ENCODE data around the gene KIAA0930.

DNA sequence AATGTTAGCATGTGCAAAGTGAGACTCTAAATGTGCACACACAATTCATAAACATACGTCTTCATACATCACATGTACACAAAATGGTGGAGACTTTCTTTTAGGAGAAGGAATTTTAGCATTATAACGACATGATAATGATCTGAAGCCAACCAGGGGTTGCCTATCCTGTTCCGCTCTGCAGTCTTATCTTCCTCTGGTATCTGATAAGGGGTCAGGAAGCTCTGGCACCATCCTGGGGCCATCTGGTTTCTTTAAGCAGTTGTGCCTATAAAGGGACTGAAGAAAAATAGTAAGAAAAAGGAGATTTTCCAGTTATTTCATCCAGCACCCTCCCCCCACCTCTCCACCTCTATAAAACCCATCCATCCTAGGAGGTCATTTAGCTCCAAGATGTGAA is 82.8 kb downstream of the KIAA0930 start:
- no peak for TF ChIP-seq POLR2A (IDR thresholded peaks at IDR 0.05)
- TF ChIP-seq, protein P1, sequence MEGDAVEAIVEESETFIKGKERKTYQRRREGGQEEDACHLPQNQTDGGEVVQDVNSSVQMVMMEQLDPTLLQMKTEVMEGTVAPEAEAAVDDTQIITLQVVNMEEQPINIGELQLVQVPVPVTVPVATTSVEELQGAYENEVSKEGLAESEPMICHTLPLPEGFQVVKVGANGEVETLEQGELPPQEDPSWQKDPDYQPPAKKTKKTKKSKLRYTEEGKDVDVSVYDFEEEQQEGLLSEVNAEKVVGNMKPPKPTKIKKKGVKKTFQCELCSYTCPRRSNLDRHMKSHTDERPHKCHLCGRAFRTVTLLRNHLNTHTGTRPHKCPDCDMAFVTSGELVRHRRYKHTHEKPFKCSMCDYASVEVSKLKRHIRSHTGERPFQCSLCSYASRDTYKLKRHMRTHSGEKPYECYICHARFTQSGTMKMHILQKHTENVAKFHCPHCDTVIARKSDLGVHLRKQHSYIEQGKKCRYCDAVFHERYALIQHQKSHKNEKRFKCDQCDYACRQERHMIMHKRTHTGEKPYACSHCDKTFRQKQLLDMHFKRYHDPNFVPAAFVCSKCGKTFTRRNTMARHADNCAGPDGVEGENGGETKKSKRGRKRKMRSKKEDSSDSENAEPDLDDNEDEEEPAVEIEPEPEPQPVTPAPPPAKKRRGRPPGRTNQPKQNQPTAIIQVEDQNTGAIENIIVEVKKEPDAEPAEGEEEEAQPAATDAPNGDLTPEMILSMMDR (IDR thresholded peaks at IDR 0.05): no peak

Measured in uterus (tissue), 2 donors.